Stomach smooth muscle (tissue), 2 donors: ENCODE measurements around the gene CCDC121.

ENCODE experiments used
- H3K27ac ChIP-seq: one replicate; pipeline ENCODE4 v1.7.0; 2013; ENCODE audit warnings: mild to moderate bottlenecking, low read length, inconsistent platforms
- H3K27me3 ChIP-seq, 2 donors: one replicate each; pipeline ENCODE4 v1.7.0; 2013; ENCODE audit warnings: low read length in 2 of 2; ENCODE audit not compliant: insufficient read depth in 2 of 2, control insufficient read depth in 1 of 2
- H3K36me3 ChIP-seq, 2 donors: one replicate each; pipeline ENCODE4 v1.7.0; 2013; ENCODE audit warnings: low read length in 2 of 2; ENCODE audit not compliant: control insufficient read depth in 2 of 2, insufficient read depth in 2 of 2
- H3K4me1 ChIP-seq: one replicate; pipeline ENCODE4 v1.7.0; 2013; ENCODE audit warnings: low read length; ENCODE audit not compliant: control insufficient read depth, insufficient read depth
- H3K4me3 ChIP-seq, 2 donors: one replicate each; pipeline ENCODE4 v1.7.0; 2013; ENCODE audit warnings: low read length in 2 of 2
- H3K9ac ChIP-seq, 2 donors: one replicate each; pipeline ENCODE4 v1.7.0; 2013; ENCODE audit warnings: low read length in 2 of 2, mild to moderate bottlenecking in 1 of 2
- H3K9me3 ChIP-seq, 2 donors: one replicate each; pipeline ENCODE4 v1.7.0; 2013; ENCODE audit warnings: low read length in 2 of 2; ENCODE audit not compliant: control insufficient read depth in 2 of 2
- donor health status: healthy.
- donor health status: Pancreatic carcinoma.

CCDC121 gene

GRCh38 chr2:27653397-27653796 lies 24.6 kb upstream of the CCDC121 start:
- no peaks in the 10 kb centered on the region for H3K4me1 ChIP-seq
- H3K27me3 ChIP-seq = no peaks in the 10 kb centered on the region
- no peak overlapping the region for H3K4me3 ChIP-seq
- no peak overlapping the region for H3K9ac ChIP-seq
- H3K9me3 ChIP-seq = no peaks in the 10 kb centered on the region
- H3K27ac ChIP-seq = no peak overlapping the region
- peaks cover 49 to 55% of the 10 kb centered on the region in 2 donors for H3K36me3 ChIP-seq

GRCh38 chr2:27652790-27653189 lies 24.0 kb upstream of the CCDC121 start:
- H3K27ac ChIP-seq = no peak overlapping the region
- H3K27me3 ChIP-seq = no peaks in the 10 kb centered on the region
- no peaks in the 10 kb centered on the region for H3K4me1 ChIP-seq
- H3K9ac ChIP-seq = no peak overlapping the region
- H3K9me3 ChIP-seq = no peaks in the 10 kb centered on the region
- H3K36me3 ChIP-seq = peaks cover 53 to 61% of the 10 kb centered on the region in 2 donors
- no peak overlapping the region for H3K4me3 ChIP-seq

DNA sequence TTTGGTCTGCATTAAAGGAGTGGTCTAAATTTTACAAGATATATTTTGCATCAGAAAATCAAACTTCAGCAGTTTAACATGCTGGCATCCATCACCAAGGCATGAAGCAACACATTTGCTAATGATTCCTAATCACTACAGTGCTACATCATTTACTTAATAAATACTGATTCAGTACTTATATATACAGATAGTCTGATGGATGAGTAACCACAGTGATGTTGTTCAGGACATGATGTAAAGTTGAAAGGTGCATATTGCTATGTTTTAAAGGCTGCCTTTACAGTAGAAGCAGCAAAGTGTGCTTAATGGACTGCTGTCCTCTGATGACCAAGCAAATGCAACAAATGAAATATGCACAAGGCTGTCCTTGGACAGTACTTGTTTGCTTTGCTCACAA lies 23.5 kb upstream of the CCDC121 start:
- H3K27me3 ChIP-seq = no peaks in the 10 kb centered on the region
- H3K9me3 ChIP-seq = no peaks in the 10 kb centered on the region
- H3K4me1 ChIP-seq = no peaks in the 10 kb centered on the region
- H3K36me3 ChIP-seq = peaks cover 53 to 62% of the 10 kb centered on the region in 2 donors
- H3K27ac ChIP-seq = no peak overlapping the region
- no peak overlapping the region for H3K4me3 ChIP-seq
- H3K9ac ChIP-seq = no peak overlapping the region

DNA sequence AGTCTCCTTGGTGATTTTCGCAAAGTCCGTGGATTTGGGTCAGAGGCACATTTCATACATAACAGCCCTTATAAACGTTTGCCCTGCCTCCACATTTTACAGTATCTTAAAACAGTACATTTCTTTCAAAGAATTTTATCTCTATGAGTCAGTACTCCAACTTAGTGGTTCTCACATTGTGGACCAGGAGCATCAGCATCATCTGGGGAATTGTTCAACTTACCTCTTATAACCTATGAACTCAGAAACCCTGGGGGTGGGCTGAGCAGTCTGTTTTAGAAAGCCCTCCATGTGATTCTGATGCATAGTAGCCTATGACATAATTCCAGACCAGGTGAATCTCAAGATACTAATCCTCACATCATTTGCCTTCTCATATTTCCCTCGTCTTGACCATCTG lies 22.2 kb upstream of the CCDC121 start:
- no peaks in the 10 kb centered on the region for H3K27me3 ChIP-seq
- no peak overlapping the region for H3K4me3 ChIP-seq
- no peak overlapping the region for H3K9ac ChIP-seq
- H3K36me3 ChIP-seq = peaks cover 54 to 58% of the 10 kb centered on the region in 2 donors
- H3K9me3 ChIP-seq = no peaks in the 10 kb centered on the region
- no peak overlapping the region for H3K27ac ChIP-seq
- no peaks in the 10 kb centered on the region for H3K4me1 ChIP-seq

GRCh38 chr2:27647737-27648136 lies 18.9 kb upstream of the CCDC121 start:
- Histone ChIP-seq H3K27me3 (no peaks in the 10 kb centered on the region), H3K36me3 (peaks cover 34 to 37% of the 10 kb centered on the region in 2 donors), H3K9me3 (no peaks in the 10 kb centered on the region), H3K27ac (no peak overlapping the region), H3K4me3 (no peak overlapping the region), H3K9ac (no peak overlapping the region), H3K4me1 (no peaks in the 10 kb centered on the region)

DNA sequence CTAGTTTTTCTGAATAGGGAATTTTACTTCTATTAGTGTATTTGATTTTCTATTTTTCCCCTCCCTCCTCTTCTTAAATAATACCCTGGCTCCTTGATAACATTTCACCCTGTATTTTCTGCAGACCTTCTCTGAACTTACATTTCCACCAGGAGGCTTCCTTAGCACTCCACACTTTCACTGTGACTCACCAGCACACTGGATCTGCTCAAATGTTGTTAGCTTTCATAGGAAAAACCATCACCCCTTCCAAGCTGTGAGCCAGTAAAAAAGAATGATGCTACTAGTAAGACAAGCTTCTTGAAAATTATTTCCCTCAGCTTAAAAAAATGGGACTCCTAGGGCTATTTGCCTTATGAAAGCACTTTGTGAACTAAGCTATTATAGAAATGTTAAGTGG lies 18.5 kb upstream of the CCDC121 start:
- Histone ChIP-seq H3K4me1 (no peaks in the 10 kb centered on the region), H3K9me3 (no peaks in the 10 kb centered on the region), H3K27ac (no peak overlapping the region), H3K36me3 (peaks cover 30 to 33% of the 10 kb centered on the region in 2 donors), H3K9ac (no peak overlapping the region), H3K4me3 (no peak overlapping the region), H3K27me3 (no peaks in the 10 kb centered on the region)

GRCh38 chr2:27645197-27645596 lies 16.4 kb upstream of the CCDC121 start:
- H3K27ac ChIP-seq = no peak overlapping the region
- no peaks in the 10 kb centered on the region for H3K27me3 ChIP-seq
- peaks cover 39 to 43% of the 10 kb centered on the region in 2 donors for H3K36me3 ChIP-seq
- no peaks in the 10 kb centered on the region for H3K9me3 ChIP-seq
- H3K4me1 ChIP-seq = no peaks in the 10 kb centered on the region
- H3K9ac ChIP-seq = no peak overlapping the region
- H3K4me3 ChIP-seq = no peak overlapping the region

GRCh38 chr2:27640722-27641245 lies 12.0 kb upstream of the CCDC121 start:
- no peak overlapping the region for H3K27ac ChIP-seq
- H3K9me3 ChIP-seq = no peaks in the 10 kb centered on the region
- H3K27me3 ChIP-seq = no peaks in the 10 kb centered on the region
- H3K4me1 ChIP-seq = no peaks in the 10 kb centered on the region
- no peak overlapping the region for H3K9ac ChIP-seq
- no peak overlapping the region for H3K4me3 ChIP-seq
- peaks cover 43 to 44% of the 10 kb centered on the region in 2 donors for H3K36me3 ChIP-seq

GRCh38 chr2:27638709-27639108 lies 9.9 kb upstream of the CCDC121 start:
- Histone ChIP-seq H3K9ac (no peak overlapping the region), H3K4me1 (no peaks in the 10 kb centered on the region), H3K4me3 (no peak overlapping the region), H3K27ac (no peak overlapping the region), H3K9me3 (no peaks in the 10 kb centered on the region), H3K36me3 (peaks cover 54 to 56% of the 10 kb centered on the region in 2 donors), H3K27me3 (no peaks in the 10 kb centered on the region)

DNA sequence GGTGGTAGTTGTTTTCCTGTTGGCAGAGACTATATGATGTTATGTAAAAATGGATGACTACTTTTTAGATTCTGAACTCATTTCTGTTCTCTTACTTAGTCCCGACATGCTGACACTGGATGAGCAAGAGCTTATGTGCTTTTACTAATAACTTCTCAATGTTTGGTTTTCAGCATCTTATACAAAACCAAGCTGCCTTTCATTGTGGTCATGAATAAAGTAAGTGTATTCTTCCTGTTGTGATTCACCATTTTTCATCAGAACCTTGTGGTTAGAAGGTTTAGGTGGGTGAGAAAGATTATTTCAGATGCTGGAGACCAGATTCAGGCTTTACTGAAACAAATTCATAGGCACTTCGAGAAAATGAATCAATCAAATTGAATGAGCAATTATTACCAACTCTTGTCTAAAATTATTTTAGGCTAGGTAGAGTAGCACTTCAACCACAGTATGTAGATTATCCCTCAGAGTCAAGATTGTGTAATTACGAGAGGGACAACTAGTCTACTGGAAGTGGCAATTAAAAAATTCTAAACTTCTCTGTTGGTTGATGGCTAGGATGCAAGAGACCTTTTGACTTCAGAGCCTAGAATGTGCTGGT lies 9.3 kb upstream of the CCDC121 start:
- Histone ChIP-seq H3K27ac (no peak overlapping the region), H3K4me3 (no peak overlapping the region), H3K27me3 (no peaks in the 10 kb centered on the region), H3K4me1 (no peaks in the 10 kb centered on the region), H3K9me3 (no peaks in the 10 kb centered on the region), H3K9ac (no peak overlapping the region), H3K36me3 (peaks cover 54 to 57% of the 10 kb centered on the region in 2 donors)

GRCh38 chr2:27636766-27637165 lies 8.0 kb upstream of the CCDC121 start:
- Histone ChIP-seq H3K27ac (no peak overlapping the region), H3K36me3 (peaks cover 53 to 61% of the 10 kb centered on the region in 2 donors)

More at GRCh38 chr2:27636766-27637165, 8.0 kb upstream of the CCDC121 start:
- Histone ChIP-seq H3K9ac (no peak overlapping the region), H3K27me3 (no peaks in the 10 kb centered on the region), H3K4me3 (no peak overlapping the region), H3K4me1 (no peaks in the 10 kb centered on the region), H3K9me3 (no peaks in the 10 kb centered on the region)
